T-helper 1 cell (primary cell): ENCODE data around the gene RNF224.
"Not testable (repeated sequence)": the region's sequence is repeated elsewhere in the genome, so short reads cannot be mapped to it uniquely, and the experiment has no call there.

Source experiments
- DNase-seq, 5 donors: peaks; one replicate each; pipeline ENCODE4 v3.0.0-alpha.2; 2012 to 2020

RNF224 gene

DNA sequence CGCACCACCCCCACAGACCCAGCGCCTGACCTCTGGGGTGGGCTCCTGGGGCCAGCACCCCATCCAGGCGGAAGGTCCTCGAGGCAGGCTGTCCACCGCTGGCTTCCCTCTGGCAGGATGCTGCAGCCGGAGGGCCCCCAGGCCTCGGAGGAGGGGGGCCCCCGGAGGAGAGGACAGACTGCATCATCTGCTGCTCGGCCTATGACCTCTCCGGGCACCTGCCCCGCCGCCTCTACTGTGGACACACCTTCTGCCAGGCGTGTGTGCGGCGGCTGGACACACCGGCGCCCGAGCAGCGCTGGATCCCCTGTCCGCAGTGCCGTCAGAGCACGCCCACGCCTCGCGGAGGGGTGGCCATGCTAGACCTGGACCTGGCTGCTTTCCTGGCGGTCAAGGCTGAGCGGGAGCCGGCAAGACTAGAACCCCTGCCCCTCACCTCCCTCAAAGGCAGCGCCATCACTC is 1.2 kb downstream of the RNF224 start:
- DNase-seq, result no peak

- DNase-seq, result no peak
Observed at GRCh38 chr9:137228968-137229896, 1.9 kb downstream of the RNF224 start.

DNA sequence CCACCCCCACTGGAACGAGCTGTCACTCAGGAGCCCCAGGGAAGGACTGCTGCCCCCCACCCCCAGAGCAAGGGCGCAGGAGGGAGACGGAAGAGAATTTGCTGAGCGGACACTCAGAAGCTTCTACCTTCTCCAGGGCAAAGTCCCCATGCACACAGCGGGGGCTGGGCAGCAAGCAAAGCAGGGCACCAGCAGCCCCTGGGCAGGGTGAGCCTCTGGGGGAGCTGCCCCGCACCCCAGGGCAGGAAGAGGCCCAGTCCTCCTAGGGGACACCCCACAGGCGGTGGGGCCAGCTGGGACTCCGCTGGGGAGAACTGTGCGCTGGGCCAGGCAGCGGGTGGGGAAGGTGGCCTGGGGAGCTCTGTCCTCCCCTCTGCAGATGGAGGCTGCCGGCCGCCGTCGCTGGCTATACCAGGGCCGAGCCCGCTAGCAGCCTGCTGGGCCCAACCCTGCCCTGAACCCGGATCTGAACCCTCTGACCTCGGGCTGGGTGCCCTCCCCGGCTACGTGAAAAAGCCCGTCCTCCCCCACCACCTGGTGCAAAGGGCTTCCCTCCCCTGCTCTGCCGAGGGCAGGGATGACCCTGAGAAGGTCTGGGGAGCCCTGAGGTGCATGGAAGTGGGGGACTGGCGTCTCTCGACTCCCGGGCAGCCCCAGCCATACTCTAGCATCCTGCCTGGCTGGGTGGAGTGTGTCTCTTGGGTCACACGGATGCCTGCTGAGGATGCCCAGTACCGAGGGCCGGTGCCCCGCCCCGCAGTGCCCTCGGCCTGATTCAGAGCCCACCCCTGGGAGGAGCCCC is 2.8 kb downstream of the RNF224 start:
- DNase-seq, result no peak

DNA sequence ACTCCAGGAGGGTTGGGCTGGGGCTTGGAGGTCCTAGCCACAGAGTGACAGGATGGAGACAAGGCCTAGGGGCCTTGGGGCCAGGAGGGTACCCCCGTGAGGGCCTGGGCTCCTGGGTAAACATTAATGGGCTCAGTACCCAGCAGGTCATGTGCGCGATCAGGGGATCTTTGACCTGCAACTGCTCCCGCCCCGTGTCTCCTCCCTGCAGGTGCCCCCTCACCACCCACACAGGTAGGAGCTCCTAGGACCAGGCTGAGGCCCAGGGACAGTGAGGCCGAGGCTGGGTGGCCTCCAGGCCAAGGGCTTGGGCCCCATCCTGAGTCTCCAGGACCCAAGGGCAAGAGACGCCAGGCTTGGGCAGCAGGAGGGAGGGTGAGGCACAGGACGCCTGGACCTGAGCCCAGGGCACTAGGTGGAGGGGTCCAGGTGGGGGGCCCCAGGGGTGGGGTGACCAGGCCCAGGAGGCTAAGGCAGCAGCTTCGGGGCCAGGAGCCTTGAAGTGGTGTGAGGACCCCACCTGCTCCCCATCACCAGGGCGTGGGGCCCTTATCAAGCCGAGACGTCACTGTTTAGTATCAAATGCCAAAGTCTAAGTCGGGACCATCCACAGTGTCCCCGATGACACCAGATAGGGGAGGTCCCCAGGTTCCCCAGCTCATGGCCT is 3.5 kb downstream of the RNF224 start, which contains the start of gene SLC34A3:
SLC34A3 (plus strand) TSS at position 197 of the 667 bp plus-strand sequence. CDS start 802 bp downstream, outside the sequence.
- DNase-seq, result no peak

DNA sequence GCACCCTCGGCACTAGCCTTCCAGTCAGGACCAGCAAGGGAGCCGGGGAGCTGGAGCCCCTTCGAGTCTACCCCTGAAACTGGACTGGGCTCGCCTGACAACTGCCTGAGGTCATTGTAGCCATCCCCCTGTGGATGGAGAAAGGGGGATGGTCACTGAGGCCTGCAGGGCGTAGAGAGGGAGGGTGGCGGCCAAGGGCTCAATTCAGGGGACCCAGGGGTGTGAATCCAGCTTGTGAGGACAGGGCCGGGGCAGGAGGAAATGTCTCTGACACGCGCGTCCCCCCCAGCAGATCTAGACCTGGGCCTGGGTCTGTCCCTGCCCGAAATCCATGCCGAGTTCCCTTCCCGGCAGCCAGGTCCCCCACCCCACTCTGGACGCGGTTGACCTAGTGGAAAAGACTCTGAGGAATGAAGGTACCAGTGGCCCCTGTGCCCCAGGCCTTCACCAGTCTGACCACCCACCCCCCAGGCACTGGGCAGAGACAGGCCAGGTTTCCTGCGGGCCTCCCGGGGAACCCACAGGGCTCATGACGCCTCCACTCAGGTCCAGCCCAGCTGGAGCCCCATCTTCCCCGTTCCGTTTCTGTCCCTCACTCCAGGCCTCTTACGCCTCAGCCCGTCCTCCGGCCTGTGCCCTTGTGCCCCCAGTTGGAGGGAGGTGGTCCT is 4.2 kb downstream of the RNF224 start:
- no peak for DNase-seq

DNA sequence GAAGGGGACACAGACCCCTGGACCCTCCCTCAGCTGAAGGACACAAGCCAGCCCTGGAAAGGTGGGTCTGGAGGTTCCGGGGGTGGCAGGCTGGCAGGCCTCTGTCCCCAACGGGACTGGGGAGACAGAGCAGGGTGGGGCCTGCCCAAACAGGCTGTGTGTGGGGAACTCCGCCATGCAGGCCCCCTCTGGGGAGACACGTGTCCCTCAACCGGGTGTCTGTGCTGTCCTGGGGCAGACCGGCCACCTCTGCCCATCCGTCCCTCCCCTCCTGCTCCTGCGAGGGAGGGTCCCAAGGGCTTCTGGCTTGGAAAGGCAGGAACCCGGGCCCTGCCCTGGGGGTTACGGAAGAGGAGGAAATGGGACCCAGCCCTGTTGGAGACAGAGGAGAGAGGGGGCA is 4.8 kb downstream of the RNF224 start:
- no peak for DNase-seq

DNA sequence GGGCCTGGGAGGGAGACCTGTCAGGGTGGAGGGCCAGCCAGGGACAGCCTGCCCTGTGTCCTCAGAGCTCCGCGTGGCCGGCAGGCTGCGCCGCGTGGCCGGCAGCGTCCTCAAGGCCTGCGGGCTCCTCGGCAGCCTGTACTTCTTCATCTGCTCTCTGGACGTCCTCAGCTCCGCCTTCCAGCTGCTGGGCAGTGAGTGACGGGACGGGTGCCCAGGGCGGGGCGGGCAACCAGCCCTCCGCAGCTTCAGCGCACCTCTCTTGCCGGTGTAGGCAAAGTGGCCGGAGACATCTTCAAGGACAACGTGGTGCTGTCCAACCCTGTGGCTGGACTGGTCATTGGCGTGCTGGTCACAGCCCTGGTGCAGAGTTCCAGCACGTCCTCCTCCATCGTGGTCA is 5.2 kb downstream of the RNF224 start:
- DNase-seq, result no peak

GRCh38 chr9:137233143-137233980 is 6.1 kb downstream of the RNF224 start:
- no peak for DNase-seq

DNA sequence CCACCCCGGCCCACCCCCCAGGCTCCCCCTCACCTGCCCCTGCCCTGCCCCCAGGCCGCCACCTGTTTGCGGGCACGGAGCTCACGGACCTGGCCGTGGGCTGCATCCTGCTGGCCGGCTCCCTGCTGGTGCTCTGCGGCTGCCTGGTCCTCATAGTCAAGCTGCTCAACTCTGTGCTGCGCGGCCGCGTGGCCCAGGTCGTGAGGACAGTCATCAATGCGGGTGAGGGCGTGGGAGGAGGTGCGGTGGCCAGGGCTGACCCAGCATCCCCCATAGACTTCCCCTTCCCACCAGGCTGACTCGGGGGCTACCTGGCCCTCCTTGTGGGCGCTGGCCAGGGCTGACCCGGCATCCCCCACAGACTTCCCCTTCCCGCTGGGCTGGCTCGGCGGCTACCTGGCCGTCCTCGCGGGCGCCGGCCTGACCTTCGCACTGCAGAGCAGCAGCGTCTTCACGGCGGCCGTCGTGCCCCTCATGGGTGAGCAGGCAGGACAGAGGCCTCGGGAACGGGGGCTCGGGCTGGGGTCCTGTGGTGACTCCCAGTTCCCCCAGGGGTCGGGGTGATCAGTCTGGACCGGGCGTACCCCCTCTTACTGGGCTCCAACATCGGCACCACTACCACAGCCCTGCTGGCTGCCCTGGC is 6.9 kb downstream of the RNF224 start:
- DNase-seq, result peak in 1 of 5 donors; percentile 2

- peak in 1 of 5 donors; percentile 2 for DNase-seq
Observed at GRCh38 chr9:137234758-137235423, 7.6 kb downstream of the RNF224 start.

- DNase-seq, result peak in 1 of 5 donors; percentile 8
Observed at GRCh38 chr9:137235424-137236237, 8.3 kb downstream of the RNF224 start.

GRCh38 chr9:137236238-137236935 is 9.1 kb downstream of the RNF224 start:
- DNase-seq, result peak; percentile 81 to 88 (median 86)

DNA sequence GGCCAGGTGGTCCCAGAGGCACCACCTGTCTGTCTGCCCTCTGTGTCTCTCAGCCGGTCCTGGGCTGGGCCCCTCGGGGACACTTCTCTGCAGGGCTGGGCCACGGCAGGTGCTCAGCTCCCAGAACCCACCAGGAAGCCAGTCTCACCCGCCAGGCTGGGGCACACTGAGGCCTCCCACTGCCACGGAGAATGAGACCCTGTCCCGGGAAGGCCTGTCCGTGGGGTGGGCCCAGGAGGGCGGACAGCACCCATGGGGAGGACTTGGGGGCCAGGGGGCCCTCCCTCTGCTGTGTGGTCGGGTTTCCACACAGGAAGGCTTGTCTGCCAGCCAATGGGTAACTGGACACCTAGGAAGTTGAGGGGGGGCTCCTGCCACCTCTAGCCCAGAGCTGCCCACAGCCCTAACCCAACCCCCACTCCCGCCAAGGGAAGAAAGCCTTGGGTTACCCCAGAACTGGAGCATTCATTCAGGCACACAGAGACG is 9.7 kb downstream of the RNF224 start:
- no peak for DNase-seq

- DNase-seq, result peak in 1 of 5 donors; percentile 1
Observed at GRCh38 chr9:137237759-137238726, 10.7 kb downstream of the RNF224 start.

DNA sequence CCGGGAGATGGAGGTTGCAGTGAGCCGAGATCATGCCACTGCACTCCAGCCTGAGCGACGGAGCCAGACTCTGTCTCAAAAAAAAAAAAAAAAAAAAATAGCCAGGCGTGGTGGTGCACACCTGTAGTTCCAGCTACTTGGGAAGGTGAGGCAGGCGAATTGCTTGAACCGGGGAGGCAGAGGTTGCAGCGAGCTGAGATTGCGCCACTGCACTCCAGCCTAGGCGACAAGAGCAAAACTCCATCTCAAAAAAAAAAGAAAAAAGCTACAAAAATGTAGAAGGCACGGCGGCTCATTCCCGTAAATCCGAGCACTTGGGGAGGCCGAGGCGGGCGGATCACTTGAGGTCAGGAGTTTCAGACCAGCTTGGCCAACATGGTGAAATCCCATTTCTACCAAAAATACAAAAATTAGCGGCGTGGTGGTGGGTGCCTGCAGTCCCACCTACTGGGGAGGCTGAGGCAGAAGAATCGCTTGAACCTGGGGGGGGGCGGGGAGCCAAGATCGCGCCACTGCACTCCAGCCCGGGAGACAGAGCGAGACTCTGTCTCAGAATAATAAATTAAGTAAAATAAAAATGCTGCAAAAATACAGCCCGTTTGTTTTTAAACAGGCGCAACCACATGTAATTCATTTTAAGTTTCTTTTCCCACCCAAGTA is 12.4 kb downstream of the RNF224 start:
- not testable (repeated sequence) for DNase-seq

DNA sequence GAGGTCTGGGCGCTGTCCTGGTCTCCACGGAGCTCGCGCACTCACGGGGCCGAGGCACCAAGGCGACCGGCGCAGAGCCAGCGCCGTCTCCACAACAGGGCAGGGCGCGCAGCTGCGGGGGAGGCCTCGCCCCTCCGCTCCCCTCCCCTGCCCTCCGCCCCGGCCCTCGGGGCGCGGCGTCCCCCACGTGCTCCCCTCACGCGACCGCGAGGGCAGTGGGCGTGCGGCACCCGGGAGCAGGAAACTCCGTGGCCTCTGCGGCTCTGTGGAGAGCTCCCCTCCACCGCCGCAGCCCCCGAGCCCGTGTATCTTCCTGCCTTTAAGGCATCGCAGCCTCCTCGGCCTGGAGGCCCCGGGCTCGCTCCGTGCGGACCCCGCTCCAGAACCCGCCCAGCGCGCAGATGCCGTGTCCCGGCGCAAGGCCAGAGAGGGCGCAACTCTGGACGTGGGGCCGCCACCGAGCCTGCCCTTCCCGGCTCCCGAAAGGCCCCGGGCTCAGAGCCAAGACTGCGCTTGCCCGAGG is 13.1 kb downstream of the RNF224 start:
- DNase-seq, result peak; percentile 50 to 70 (median 59)
